Mucosa of descending colon (tissue), 3 donors: ENCODE results near the gene ZC3H7B. TPM values are rescaled to one million over a fixed set of nuclear protein-coding genes. Genes with fewer than 3 reads are reported as not detected.

Source experiments
- ATAC-seq: fragments of 200-7000 bp; cut with Tn5 transposase; one replicate; pipeline ENCODE4 v1.9.1; 2020; ENCODE audit warnings: mild to moderate bottlenecking, moderate library complexity
- DNase-seq, 3 donors: peaks; one replicate each; pipeline ENCODE4 v3.0.0-alpha.2; 2020
- H3K36me3 ChIP-seq: fragments of 200-600 bp; one replicate; pipeline ENCODE4 v1.8.0; 2021; ENCODE audit warnings: low read depth, mild to moderate bottlenecking
- H3K4me1 ChIP-seq: fragments of 200-600 bp; one replicate; pipeline ENCODE4 v1.8.0; 2021; ENCODE audit warnings: low read depth, mild to moderate bottlenecking
- H3K4me3 ChIP-seq: fragments of 200-600 bp; one replicate; pipeline ENCODE4 v1.8.0; 2021; ENCODE audit warnings: mild to moderate bottlenecking
- H3K9me3 ChIP-seq: fragments of 200-600 bp; one replicate; pipeline ENCODE4 v1.8.0; 2021; ENCODE audit warnings: mild to moderate bottlenecking
- intact Hi-C, 2 donors: fragments of 100-400 bp; cut with DNase I in 1 of 2; cut with micrococcal nuclease in 1 of 2; formaldehyde crosslinking; loops; one replicate each; pipeline versions ENCODE4 v1.11.0 to v1.11.1; 2022; cut with DNase I, micrococcal nuclease
- total RNA-seq, 3 donors: library from RNA; stranded (reverse); fragmentation: NEBNext Ultra II Directional in 2 of 3; extraction: Animal tissue kit (Norgen Biotek cat#: 25700) in 2 of 3; gene quantifications; one replicate each; pipeline versions ENCODE4 v1.2.1 to v1.2.4, GENCODE V29; 2021 to 2023
- TF ChIP-seq, protein P1 (sequence below): fragments of 200-600 bp; IDR thresholded peaks from one replicate; pipeline ENCODE4 v1.8.0; 2022; ENCODE audit warnings: antibody characterized with exemption, mild to moderate bottlenecking
- donor health status: DM: no; HTN: no; CAD: no; lungs with moderate emphysema.
- donor health status: DM: no; HTN: no; CAD: no.
- donor health status: DM: no; HTN: yes; CAD: no.

The ZC3H7B gene
- total RNA-seq, 3 donors from 2014 or later, result 37.8 to 57.5 (median 39.3) TPM

- Histone ChIP-seq H3K4me3 (no peak overlapping the region), H3K4me1 (no peaks in the 10 kb centered on the region), H3K9me3 (no peaks in the 10 kb centered on the region), H3K36me3 (no peaks in the 10 kb centered on the region)
- TF ChIP-seq, protein P1, sequence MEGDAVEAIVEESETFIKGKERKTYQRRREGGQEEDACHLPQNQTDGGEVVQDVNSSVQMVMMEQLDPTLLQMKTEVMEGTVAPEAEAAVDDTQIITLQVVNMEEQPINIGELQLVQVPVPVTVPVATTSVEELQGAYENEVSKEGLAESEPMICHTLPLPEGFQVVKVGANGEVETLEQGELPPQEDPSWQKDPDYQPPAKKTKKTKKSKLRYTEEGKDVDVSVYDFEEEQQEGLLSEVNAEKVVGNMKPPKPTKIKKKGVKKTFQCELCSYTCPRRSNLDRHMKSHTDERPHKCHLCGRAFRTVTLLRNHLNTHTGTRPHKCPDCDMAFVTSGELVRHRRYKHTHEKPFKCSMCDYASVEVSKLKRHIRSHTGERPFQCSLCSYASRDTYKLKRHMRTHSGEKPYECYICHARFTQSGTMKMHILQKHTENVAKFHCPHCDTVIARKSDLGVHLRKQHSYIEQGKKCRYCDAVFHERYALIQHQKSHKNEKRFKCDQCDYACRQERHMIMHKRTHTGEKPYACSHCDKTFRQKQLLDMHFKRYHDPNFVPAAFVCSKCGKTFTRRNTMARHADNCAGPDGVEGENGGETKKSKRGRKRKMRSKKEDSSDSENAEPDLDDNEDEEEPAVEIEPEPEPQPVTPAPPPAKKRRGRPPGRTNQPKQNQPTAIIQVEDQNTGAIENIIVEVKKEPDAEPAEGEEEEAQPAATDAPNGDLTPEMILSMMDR, result no peak
- intact Hi-C loops, result no loop called here
- ATAC-seq, result no peak
- no peak for DNase-seq
These were observed 19.3 kb downstream of the ZC3H7B start for GRCh38 chr22:41320416-41321240.

- Histone ChIP-seq H3K4me1 (no peaks in the 10 kb centered on the region), H3K4me3 (no peak overlapping the region), H3K9me3 (no peaks in the 10 kb centered on the region), H3K36me3 (no peaks in the 10 kb centered on the region)
- TF ChIP-seq, protein P1, result no peak
- DNase-seq, result no peak
- intact Hi-C loops, result no loop called here
- no peak for ATAC-seq
These were observed 23.6 kb downstream of the ZC3H7B start for GRCh38 chr22:41324821-41325528.

- Histone ChIP-seq H3K4me3 (no peak overlapping the region), H3K36me3 (no peaks in the 10 kb centered on the region), H3K4me1 (no peaks in the 10 kb centered on the region), H3K9me3 (no peaks in the 10 kb centered on the region)
- DNase-seq, result no peak
- TF ChIP-seq, protein P1, result no peak
- intact Hi-C loops, result no loop called here
- ATAC-seq, result peak; percentile 17
These were observed 25.8 kb downstream of the ZC3H7B start for GRCh38 chr22:41327124-41327523.

DNA sequence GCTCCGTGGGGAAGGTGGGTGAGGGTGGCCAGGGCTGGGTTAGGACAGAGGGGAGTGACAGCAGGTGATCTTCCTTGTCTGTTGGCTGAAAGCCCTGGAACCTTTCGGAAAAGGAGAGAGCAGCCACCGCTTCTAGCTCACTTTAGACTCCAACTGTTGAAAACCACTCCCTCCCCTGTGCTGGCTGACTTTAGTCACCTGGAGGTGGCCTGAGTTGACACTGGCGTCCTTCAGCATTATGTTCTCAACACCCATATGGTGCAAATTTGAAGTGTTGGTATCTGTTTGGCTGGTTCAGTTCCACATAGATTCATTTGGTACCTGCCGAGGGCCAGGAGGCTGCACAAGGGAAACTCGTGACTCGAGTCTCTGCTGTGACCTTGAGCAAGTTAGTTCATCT lies 28.8 kb downstream of the ZC3H7B start:
- TF ChIP-seq, protein P1, result no peak
- no peak overlapping the region for H3K4me3 ChIP-seq
- intact Hi-C loops, result no loop called here
- H3K36me3 ChIP-seq, result no peaks in the 10 kb centered on the region
- H3K9me3 ChIP-seq, result no peaks in the 10 kb centered on the region
- DNase-seq (no peak), ATAC-seq (no peak)
- H3K4me1 ChIP-seq, result no peaks in the 10 kb centered on the region

GRCh38 chr22:41332217-41332939 lies 31.1 kb downstream of the ZC3H7B start:
- intact Hi-C loops, result no loop called here
- H3K9me3 ChIP-seq, result no peaks in the 10 kb centered on the region
- DNase-seq (no peak), ATAC-seq (peak; percentile 10)
- H3K4me1 ChIP-seq, result no peaks in the 10 kb centered on the region
- H3K36me3 ChIP-seq, result no peaks in the 10 kb centered on the region
- no peak overlapping the region for H3K4me3 ChIP-seq
- TF ChIP-seq, protein P1, result no peak
